PC-9 (cell line): ENCODE measurements around the gene FCRL4. TPM values are rescaled to one million over a fixed set of nuclear protein-coding genes. Genes with fewer than 3 reads are reported as not detected.

Experiments used
- BruUV-seq: library from RNA; stranded (reverse); fragments of 400-500 nt; replicated peaks from 2 replicates; lab custom pipeline; 2021; lab: Mats Ljungman, UMichigan
- CTCF ChIA-PET: fragments of 300-600 bp; sonication (Branson Sonifier 250); formaldehyde crosslinking; loops from one replicate; lab custom pipeline; 2022; ENCODE audit warnings: antibody characterized with exemption; lab: Charles Lee
- POLR2A ChIA-PET: fragments of 300-600 bp; sonication (Branson Sonifier 250); formaldehyde crosslinking; loops from one replicate; lab custom pipeline; 2022; ENCODE audit warnings: antibody characterized with exemption; ENCODE audit not compliant: unreplicated experiment; lab: Charles Lee
- DNase-seq, 2 experiments: peaks; one replicate each; pipeline versions ENCODE4 v3.0.0 to v3.0.0-alpha.2; 2015 to 2022; ENCODE audit warnings: mixed read lengths in 1 of 2
- H2AFZ ChIP-seq: fragments of 200-600 bp; sonication (generic); 2 replicates; pipeline ENCODE4 v1.8.1; 2017; ENCODE audit warnings: antibody characterized with exemption
- H3F3A ChIP-seq: fragments of 200-600 bp; sonication (generic); 2 replicates; pipeline ENCODE4 v1.8.1; 2017; ENCODE audit warnings: antibody characterized with exemption, mild to moderate bottlenecking, low read depth; ENCODE audit not compliant: insufficient read depth
- H3K27ac ChIP-seq: fragments of 200-600 bp; sonication (generic); 2 replicates; pipeline ENCODE4 v1.6.1; 2016; ENCODE audit warnings: mixed run types
- H3K27me3 ChIP-seq: fragments of 200-600 bp; sonication (generic); 2 replicates; pipeline ENCODE4 v1.6.1; 2016; ENCODE audit warnings: low read depth, mixed run types; ENCODE audit not compliant: insufficient read depth
- H3K36me3 ChIP-seq: fragments of 200-600 bp; sonication (generic); 2 replicates; pipeline ENCODE4 v1.6.1; 2016; ENCODE audit warnings: low read depth, mixed run types
- H3K4me1 ChIP-seq: fragments of 200-600 bp; sonication (generic); replicated peaks from 2 replicates; pipeline ENCODE4 v1.6.1; 2016; ENCODE audit warnings: mixed run types; ENCODE audit not compliant: insufficient read depth
- H3K4me2 ChIP-seq: fragments of 200-600 bp; sonication (generic); 2 replicates; pipeline ENCODE4 v1.6.1; 2017; ENCODE audit warnings: mixed run types
- H3K4me3 ChIP-seq: fragments of 200-600 bp; sonication (generic); 2 replicates; pipeline ENCODE4 v1.6.1; 2016; ENCODE audit warnings: mixed run types
- H3K79me2 ChIP-seq: fragments of 200-600 bp; sonication (generic); 2 replicates; pipeline ENCODE4 v1.6.1; 2017; ENCODE audit warnings: low read depth, mixed run types
- H3K9me2 ChIP-seq: fragments of 200-600 bp; sonication (generic); 2 replicates; pipeline ENCODE4 v1.8.1; 2017; ENCODE audit warnings: mild to moderate bottlenecking; ENCODE audit not compliant: insufficient read depth
- H3K9me3 ChIP-seq: fragments of 200-600 bp; sonication (generic); 2 replicates; pipeline ENCODE4 v1.8.1; 2016; ENCODE audit warnings: low read depth; ENCODE audit not compliant: insufficient read depth
- H4K20me1 ChIP-seq: fragments of 200-600 bp; sonication (generic); 2 replicates; pipeline ENCODE4 v1.8.1; 2017; ENCODE audit not compliant: insufficient read depth
- EZH2 ChIP-seq: fragments of 200-600 bp; sonication (generic); IDR thresholded peaks from 2 replicates; pipeline ENCODE4 v1.8.0; 2017; ENCODE audit warnings: antibody characterized with exemption, low read depth
- intact Hi-C: fragments of 100-400 bp; cut with micrococcal nuclease; formaldehyde crosslinking; loops from one replicate; pipeline ENCODE4 v1.10.0; 2022; ENCODE audit not compliant: unreplicated experiment
- total RNA-seq: library from RNA; stranded (reverse); gene quantifications from 2 replicates; pipeline ENCODE4 v1.2.3, GENCODE V29; 2021
- TF ChIP-seq, protein P1 (sequence below): fragments of 200-600 bp; sonication (generic); conservative IDR thresholded peaks from 2 replicates; pipeline ENCODE4 v1.6.1; 2017; ENCODE audit warnings: mixed run types, antibody characterized with exemption, mild to moderate bottlenecking, moderate library complexity

The FCRL4 gene
- total RNA-seq, 1 experiment from 2014 or later = not detected

DNA sequence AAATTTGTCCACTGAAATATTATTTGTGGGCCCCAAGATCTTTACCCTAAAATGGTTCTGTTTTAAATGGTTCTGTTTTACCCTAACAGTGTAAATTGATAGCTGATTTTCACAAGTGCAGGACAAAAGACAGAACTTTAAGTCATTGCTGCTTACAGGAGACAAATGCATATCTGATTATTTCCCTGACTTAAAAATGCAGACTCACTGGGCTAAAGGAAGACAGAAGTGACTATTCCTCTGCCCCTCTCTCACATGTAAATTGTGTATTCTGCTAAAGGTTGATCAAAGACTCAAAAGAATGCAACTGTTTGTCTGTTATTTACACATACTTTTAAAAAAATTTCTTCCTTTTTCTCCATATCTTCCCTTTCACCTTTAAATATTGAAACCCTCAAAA lies 58.3 kb downstream of the FCRL4 start:
- BruUV-seq = no TSS peak
- Histone ChIP-seq H3K27ac (no peak overlapping the region), H3K36me3 (no peaks in the 10 kb centered on the region), H3F3A (no peaks in the 10 kb centered on the region), H3K79me2 (no peaks in the 10 kb centered on the region), H3K4me2 (no peak overlapping the region), H4K20me1 (no peaks in the 10 kb centered on the region), H3K4me1 (no peaks in the 10 kb centered on the region), H2AFZ (no peak overlapping the region), H3K9me3 (no peaks in the 10 kb centered on the region), H3K9me2 (no peaks in the 10 kb centered on the region), H3K4me3 (no peak overlapping the region), H3K27me3 (peaks cover 7% of the 10 kb centered on the region; the same call in 1 of the 2 replicates)
- CTCF ChIA-PET = no interaction called here
- TF ChIP-seq EZH2 = no peak
- TF ChIP-seq, protein P1, sequence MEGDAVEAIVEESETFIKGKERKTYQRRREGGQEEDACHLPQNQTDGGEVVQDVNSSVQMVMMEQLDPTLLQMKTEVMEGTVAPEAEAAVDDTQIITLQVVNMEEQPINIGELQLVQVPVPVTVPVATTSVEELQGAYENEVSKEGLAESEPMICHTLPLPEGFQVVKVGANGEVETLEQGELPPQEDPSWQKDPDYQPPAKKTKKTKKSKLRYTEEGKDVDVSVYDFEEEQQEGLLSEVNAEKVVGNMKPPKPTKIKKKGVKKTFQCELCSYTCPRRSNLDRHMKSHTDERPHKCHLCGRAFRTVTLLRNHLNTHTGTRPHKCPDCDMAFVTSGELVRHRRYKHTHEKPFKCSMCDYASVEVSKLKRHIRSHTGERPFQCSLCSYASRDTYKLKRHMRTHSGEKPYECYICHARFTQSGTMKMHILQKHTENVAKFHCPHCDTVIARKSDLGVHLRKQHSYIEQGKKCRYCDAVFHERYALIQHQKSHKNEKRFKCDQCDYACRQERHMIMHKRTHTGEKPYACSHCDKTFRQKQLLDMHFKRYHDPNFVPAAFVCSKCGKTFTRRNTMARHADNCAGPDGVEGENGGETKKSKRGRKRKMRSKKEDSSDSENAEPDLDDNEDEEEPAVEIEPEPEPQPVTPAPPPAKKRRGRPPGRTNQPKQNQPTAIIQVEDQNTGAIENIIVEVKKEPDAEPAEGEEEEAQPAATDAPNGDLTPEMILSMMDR = no peak
- DNase-seq = no peak
- POLR2A ChIA-PET = no interaction called here
- intact Hi-C loops = no loop called here

- intact Hi-C loops = no loop called here
- Histone ChIP-seq H2AFZ (no peak overlapping the region), H3K4me3 (no peak overlapping the region), H3F3A (no peaks in the 10 kb centered on the region), H3K79me2 (no peaks in the 10 kb centered on the region), H3K4me1 (no peaks in the 10 kb centered on the region), H3K27ac (no peak overlapping the region), H3K27me3 (no peaks in the 10 kb centered on the region), H3K4me2 (no peak overlapping the region), H3K9me3 (no peaks in the 10 kb centered on the region), H3K9me2 (no peaks in the 10 kb centered on the region), H4K20me1 (no peaks in the 10 kb centered on the region), H3K36me3 (no peaks in the 10 kb centered on the region)
- ChIA-PET CTCF (no interaction called here), POLR2A (no interaction called here)
- no TSS peak for BruUV-seq
- TF ChIP-seq EZH2 = no peak
- TF ChIP-seq, protein P1 = no peak
- no peak for DNase-seq
These were observed 65.3 kb downstream of the FCRL4 start for GRCh38 chr1:157532569-157532968.

DNA sequence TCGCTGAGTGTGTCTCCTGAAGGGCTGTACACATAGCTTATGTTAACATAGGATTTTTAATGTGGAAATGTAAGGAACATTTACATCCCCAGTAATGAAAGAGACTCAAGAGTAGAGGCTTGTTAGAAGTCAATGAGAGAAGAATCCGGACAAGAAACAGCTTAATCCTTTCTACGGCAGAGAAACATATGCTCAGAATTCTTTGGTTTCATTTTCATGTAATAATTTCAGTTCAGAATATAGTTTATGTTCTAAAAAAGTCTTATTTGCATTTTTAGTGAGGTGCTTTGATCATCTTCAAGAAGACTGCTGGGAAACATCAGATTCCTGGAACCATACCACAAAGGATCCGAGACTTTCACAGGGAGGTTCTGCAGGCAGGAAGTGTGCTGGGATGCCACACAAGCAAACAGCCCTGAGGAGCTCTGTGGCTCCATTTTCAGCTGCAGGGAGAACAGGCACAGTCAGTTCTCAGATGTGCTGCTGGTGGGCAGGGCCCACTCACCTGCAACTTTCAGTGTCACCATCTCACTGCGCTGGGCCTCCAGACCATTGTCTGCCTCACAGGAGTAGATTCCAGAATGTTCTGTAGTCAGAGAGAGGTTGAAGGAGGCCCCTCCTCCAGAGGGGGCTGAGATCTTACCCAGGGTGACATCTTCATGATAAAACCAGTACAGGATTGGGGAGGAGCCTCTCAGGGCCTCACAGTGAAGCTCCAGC lies 74.0 kb downstream of the FCRL4 start:
- no TSS peak for BruUV-seq
- no peaks in the 10 kb centered on the region for H3K9me3 ChIP-seq
- no peaks in the 10 kb centered on the region for H3F3A ChIP-seq
- no peaks in the 10 kb centered on the region for H4K20me1 ChIP-seq
- TF ChIP-seq, protein P1 = no peak
- no peak for TF ChIP-seq EZH2
- no peak for DNase-seq
- H3K4me3 ChIP-seq = no peak overlapping the region
- ChIA-PET POLR2A (no interaction called here), CTCF (no interaction called here)
- H3K9me2 ChIP-seq = no peaks in the 10 kb centered on the region
- H3K36me3 ChIP-seq = no peaks in the 10 kb centered on the region
- H3K79me2 ChIP-seq = no peaks in the 10 kb centered on the region
- intact Hi-C loops = no loop called here
- H3K27me3 ChIP-seq = peaks cover 8% of the 10 kb centered on the region; the same call in 1 of the 2 replicates
- no peak overlapping the region for H2AFZ ChIP-seq
- H3K4me1 ChIP-seq = no peaks in the 10 kb centered on the region
- H3K27ac ChIP-seq = no peak overlapping the region
- H3K4me2 ChIP-seq = no peak overlapping the region

Other genes with a start within 250 kb of the FCRL4 start
- not detected in 2 replicates for gene FCRL5, start 45.6 kb downstream of the FCRL4 start, total RNA-seq
- gene FCRL3, start 102.7 kb upstream of the FCRL4 start, total RNA-seq = not detected in 2 replicates
- gene FCRL2, start 179.0 kb upstream of the FCRL4 start, total RNA-seq = not detected in 2 replicates
- gene FCRL1, start 222.0 kb upstream of the FCRL4 start, total RNA-seq = not detected in 2 replicates
- not detected in 2 replicates for gene CD5L, start 243.7 kb upstream of the FCRL4 start, total RNA-seq